ENCODE results near the gene DACH2.

Gene DACH2

DNA sequence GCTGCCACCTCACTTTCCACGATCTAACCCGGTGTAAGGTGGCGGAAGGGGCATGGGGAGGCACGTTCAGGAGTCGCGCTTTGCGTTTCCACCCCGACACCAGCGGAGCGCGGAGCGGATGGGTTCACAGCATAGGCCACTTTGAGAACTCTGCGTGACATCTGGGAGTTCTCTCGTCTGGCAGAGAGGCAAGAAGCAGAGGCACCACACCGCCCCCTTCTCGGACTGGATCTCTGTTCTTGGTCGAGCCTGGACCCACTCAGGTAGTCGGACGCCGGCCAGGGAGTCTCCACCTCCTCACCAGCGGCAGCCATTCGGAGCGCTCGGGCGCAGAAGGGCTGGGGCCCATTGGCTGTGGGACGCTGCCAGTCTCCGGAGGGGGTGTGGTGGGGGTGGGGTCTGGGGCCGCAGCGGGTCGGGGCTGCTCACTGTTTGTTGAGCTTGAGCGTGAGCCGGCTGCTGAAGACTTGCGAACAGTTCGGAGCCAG is at the start of gene DACH2:
Gene DACH2 (plus strand): TSS at position 428 of the 488 bp plus-strand sequence.
- no peak within 1 kb of the TSS for H3K9ac ChIP-seq (ENCODE audit: low read length)

DNA sequence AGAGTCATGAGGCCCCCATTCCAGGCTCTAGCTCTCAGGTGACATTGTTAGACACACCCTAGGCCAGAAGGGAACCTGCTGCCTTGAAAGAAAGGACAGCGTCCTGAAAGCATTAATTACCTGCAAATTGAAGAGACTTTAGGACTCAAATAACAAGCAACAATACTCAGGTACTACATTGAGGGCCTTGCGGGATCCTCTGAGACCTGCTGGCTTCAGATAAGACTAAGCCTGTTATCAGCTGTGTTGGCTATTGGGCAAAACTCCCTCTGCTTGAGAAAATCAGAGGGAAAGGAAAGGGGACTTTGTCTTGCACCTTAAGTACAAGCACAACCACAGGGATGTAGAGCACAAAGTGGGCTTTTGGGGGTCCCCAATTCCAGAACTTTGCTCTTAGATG is 45.9 kb upstream of the DACH2 start:
- no peak overlapping the region for H3K4me2 ChIP-seq (ENCODE audit: low read length)
- no peaks in the 10 kb centered on the region for H3K9me3 ChIP-seq (ENCODE audit: low read length)
- H3K27me3 ChIP-seq (ENCODE audit: insufficient read depth, low read length): no peaks in the 10 kb centered on the region
- H2AFZ ChIP-seq (ENCODE audit: low read length): no peak overlapping the region
- no peak overlapping the region for H3K27ac ChIP-seq (ENCODE audit: low read depth, low read length, poor library complexity, severe bottlenecking)
- H3K79me2 ChIP-seq (ENCODE audit: insufficient read depth, low read length): no peaks in the 10 kb centered on the region
- no peaks in the 10 kb centered on the region for H3F3A ChIP-seq (ENCODE audit: insufficient read depth, low read length)
- no peaks in the 10 kb centered on the region for H4K20me1 ChIP-seq (ENCODE audit: insufficient read depth, low read length)
- no peaks in the 10 kb centered on the region for H3K4me1 ChIP-seq (ENCODE audit: insufficient read depth, low read length, severe bottlenecking)
- no peak overlapping the region for H3K9ac ChIP-seq (ENCODE audit: low read length)
- no peaks in the 10 kb centered on the region for H3K36me3 ChIP-seq (ENCODE audit: insufficient read depth, low read length)
- H3K4me3 ChIP-seq (ENCODE audit: low read depth, low read length, poor library complexity, severe bottlenecking): no peak overlapping the region
- TF ChIP-seq, protein P1, sequence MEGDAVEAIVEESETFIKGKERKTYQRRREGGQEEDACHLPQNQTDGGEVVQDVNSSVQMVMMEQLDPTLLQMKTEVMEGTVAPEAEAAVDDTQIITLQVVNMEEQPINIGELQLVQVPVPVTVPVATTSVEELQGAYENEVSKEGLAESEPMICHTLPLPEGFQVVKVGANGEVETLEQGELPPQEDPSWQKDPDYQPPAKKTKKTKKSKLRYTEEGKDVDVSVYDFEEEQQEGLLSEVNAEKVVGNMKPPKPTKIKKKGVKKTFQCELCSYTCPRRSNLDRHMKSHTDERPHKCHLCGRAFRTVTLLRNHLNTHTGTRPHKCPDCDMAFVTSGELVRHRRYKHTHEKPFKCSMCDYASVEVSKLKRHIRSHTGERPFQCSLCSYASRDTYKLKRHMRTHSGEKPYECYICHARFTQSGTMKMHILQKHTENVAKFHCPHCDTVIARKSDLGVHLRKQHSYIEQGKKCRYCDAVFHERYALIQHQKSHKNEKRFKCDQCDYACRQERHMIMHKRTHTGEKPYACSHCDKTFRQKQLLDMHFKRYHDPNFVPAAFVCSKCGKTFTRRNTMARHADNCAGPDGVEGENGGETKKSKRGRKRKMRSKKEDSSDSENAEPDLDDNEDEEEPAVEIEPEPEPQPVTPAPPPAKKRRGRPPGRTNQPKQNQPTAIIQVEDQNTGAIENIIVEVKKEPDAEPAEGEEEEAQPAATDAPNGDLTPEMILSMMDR (IDR thresholded peaks at IDR 0.05; ENCODE audit: low read length): no peak
- no peak for TF ChIP-seq EZH2 (IDR thresholded peaks at IDR 0.05; ENCODE audit: borderline replicate concordance, low read length)
- no peaks in the 10 kb centered on the region for H3K9me2 ChIP-seq (ENCODE audit: low read depth, low read length)

More for the DNA sequence above, at the start of gene DACH2:
- no peak within 1 kb of the TSS for H3K4me2 ChIP-seq (ENCODE audit: low read length)
- no peaks in the 10 kb centered on the region for H3F3A ChIP-seq (ENCODE audit: insufficient read depth, low read length)
- H3K27me3 ChIP-seq (ENCODE audit: insufficient read depth, low read length): no peaks in the 10 kb centered on the region
- H3K4me3 ChIP-seq (ENCODE audit: low read depth, low read length, poor library complexity, severe bottlenecking): no peak within 1 kb of the TSS
- no peaks in the 10 kb centered on the region for H3K36me3 ChIP-seq (ENCODE audit: insufficient read depth, low read length)
- H3K4me1 ChIP-seq (ENCODE audit: insufficient read depth, low read length, severe bottlenecking): no peaks in the 10 kb centered on the region
- H3K27ac ChIP-seq (ENCODE audit: low read depth, low read length, poor library complexity, severe bottlenecking): no peak within 1 kb of the TSS
- no peaks in the 10 kb centered on the region for H3K9me3 ChIP-seq (ENCODE audit: low read length)
- no peaks in the 10 kb centered on the region for H4K20me1 ChIP-seq (ENCODE audit: insufficient read depth, low read length)
- H3K79me2 ChIP-seq (ENCODE audit: insufficient read depth, low read length): no peaks in the 10 kb centered on the region
- no peak for TF ChIP-seq EZH2 (IDR thresholded peaks at IDR 0.05; ENCODE audit: borderline replicate concordance, low read length)
- TF ChIP-seq, protein P1 (IDR thresholded peaks at IDR 0.05; ENCODE audit: low read length): no peak
- no peak within 1 kb of the TSS for H2AFZ ChIP-seq (ENCODE audit: low read length)
- no peaks in the 10 kb centered on the region for H3K9me2 ChIP-seq (ENCODE audit: low read depth, low read length)

GRCh38 chrX:86103061-86103460 is 45.2 kb upstream of the DACH2 start:
- H3K9me2 ChIP-seq (ENCODE audit: low read depth, low read length): no peaks in the 10 kb centered on the region
- no peak overlapping the region for H2AFZ ChIP-seq (ENCODE audit: low read length)
- no peaks in the 10 kb centered on the region for H3K79me2 ChIP-seq (ENCODE audit: insufficient read depth, low read length)
- H3K9me3 ChIP-seq (ENCODE audit: low read length): no peaks in the 10 kb centered on the region
- H3K9ac ChIP-seq (ENCODE audit: low read length): no peak overlapping the region
- H3K36me3 ChIP-seq (ENCODE audit: insufficient read depth, low read length): no peaks in the 10 kb centered on the region
- no peaks in the 10 kb centered on the region for H3K27me3 ChIP-seq (ENCODE audit: insufficient read depth, low read length)
- no peak overlapping the region for H3K4me2 ChIP-seq (ENCODE audit: low read length)
- H3F3A ChIP-seq (ENCODE audit: insufficient read depth, low read length): no peaks in the 10 kb centered on the region
- no peak overlapping the region for H3K4me3 ChIP-seq (ENCODE audit: low read depth, low read length, poor library complexity, severe bottlenecking)
- no peaks in the 10 kb centered on the region for H3K4me1 ChIP-seq (ENCODE audit: insufficient read depth, low read length, severe bottlenecking)
- TF ChIP-seq, protein P1 (IDR thresholded peaks at IDR 0.05; ENCODE audit: low read length): no peak
- no peak for TF ChIP-seq EZH2 (IDR thresholded peaks at IDR 0.05; ENCODE audit: borderline replicate concordance, low read length)
- H4K20me1 ChIP-seq (ENCODE audit: insufficient read depth, low read length): no peaks in the 10 kb centered on the region
- H3K27ac ChIP-seq (ENCODE audit: low read depth, low read length, poor library complexity, severe bottlenecking): no peak overlapping the region

Measured in OCI-LY1 (cell line).